ENCODE measurements around the gene SPTBN1.
A peak's percentile ranks its signal among the peaks of the same experiment; 100 is the strongest.

Gene SPTBN1

GRCh38 chr2:54444503-54444902 is 11.6 kb upstream of the SPTBN1 start:
- TF ChIP-seq GATA3 (IDR thresholded peaks at IDR 0.05; ENCODE audit: low read depth, low read length) (no peak), GATA2 (IDR thresholded peaks at IDR 0.05; ENCODE audit: low read depth, low read length) (no peak)

GRCh38 chr2:54446122-54446521 is 10.0 kb upstream of the SPTBN1 start:
- no peak for TF ChIP-seq GATA3 (IDR thresholded peaks at IDR 0.05; ENCODE audit: low read depth, low read length)
- TF ChIP-seq GATA2 (IDR thresholded peaks at IDR 0.05; ENCODE audit: low read depth, low read length): no peak

- no peak for TF ChIP-seq GATA3 (IDR thresholded peaks at IDR 0.05; ENCODE audit: low read depth, low read length)
- no peak for TF ChIP-seq GATA2 (IDR thresholded peaks at IDR 0.05; ENCODE audit: low read depth, low read length)
Observed at GRCh38 chr2:54446625-54447024, 9.5 kb upstream of the SPTBN1 start.

- TF ChIP-seq GATA3 (IDR thresholded peaks at IDR 0.05; ENCODE audit: low read depth, low read length) (no peak), GATA2 (IDR thresholded peaks at IDR 0.05; ENCODE audit: low read depth, low read length) (no peak)
Observed at GRCh38 chr2:54454548-54455130, 1.5 kb upstream of the SPTBN1 start.

DNA sequence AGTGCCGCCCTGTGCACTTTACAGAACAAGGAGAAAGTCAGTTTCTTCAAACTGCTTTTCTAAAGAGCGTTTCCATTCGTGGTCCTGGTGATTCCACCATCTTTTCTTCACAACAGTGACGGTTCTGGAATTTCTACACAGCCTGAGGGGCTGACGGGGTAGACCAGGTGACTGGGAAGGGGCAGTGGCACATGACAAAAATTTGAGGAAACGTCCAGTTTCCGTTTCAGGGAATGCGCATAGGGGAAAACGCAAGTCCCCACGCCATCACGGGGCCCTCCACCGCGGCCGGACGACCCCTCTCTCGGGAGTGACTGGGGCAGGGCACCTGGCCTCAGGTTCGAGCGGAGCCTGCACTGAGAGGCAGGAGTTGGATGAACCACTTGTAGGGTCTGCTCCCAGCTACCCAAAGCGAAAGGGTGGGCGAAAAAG is 980 bp upstream of the SPTBN1 start:
- TF ChIP-seq GATA3 (IDR thresholded peaks at IDR 0.05; ENCODE audit: low read depth, low read length): no peak
- TF ChIP-seq GATA2 (IDR thresholded peaks at IDR 0.05; ENCODE audit: low read depth, low read length): no peak

DNA sequence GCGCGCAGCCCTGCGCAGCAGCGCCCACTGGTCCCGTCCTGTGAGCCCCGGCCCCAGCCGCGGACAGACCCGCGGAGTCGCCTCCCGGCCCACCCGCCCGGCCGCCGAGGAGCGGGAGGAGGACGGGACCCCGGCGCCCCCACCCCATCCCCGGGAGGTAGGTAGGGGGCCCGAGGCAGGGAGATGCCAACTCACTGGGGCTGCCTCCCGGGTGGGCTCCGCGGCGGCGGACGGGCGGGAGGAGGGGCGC is 160 bp downstream of the SPTBN1 start:
- TF ChIP-seq GATA2 (IDR thresholded peaks at IDR 0.05; ENCODE audit: low read depth, low read length) (no peak), GATA3 (IDR thresholded peaks at IDR 0.05; ENCODE audit: low read depth, low read length) (no peak)

DNA sequence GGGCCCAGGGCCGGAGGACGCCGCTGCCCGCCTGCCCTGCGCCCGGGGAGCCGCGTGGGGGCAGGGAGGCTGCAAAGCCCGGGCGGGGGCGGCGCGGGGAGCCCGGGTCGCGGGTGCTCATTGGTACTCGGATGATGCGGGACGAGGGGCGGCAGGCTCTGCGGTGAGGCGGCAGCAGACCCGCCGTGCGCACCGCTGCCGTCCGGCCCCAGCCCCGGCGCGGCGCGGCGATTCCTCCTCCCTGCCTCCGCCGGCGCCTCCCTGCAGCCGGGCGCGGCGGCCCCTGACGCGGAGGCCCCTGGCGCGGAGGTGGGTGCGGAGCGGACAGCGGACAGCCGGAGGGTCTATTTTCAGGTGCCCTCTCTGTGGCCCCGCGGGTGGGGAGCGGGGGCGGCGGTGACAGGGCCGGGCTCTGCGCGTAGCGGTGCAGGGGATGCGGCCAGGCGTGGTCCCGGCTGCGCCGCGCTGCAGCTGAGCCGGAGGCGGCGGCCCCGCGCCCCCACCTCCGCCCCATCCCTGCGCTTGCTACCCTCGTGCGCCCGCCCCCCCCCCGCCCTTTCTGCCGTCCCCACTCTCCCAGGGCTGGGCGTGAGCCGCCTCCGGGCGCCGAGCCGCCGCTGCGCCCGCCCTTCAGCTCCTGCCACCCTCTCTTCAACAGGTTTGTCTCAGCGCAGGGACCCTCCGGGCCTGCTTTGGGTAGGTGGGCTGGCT is 640 bp downstream of the SPTBN1 start:
- TF ChIP-seq GATA3 (IDR thresholded peaks at IDR 0.05; ENCODE audit: low read depth, low read length) (no peak), GATA2 (IDR thresholded peaks at IDR 0.05; ENCODE audit: low read depth, low read length) (no peak)

DNA sequence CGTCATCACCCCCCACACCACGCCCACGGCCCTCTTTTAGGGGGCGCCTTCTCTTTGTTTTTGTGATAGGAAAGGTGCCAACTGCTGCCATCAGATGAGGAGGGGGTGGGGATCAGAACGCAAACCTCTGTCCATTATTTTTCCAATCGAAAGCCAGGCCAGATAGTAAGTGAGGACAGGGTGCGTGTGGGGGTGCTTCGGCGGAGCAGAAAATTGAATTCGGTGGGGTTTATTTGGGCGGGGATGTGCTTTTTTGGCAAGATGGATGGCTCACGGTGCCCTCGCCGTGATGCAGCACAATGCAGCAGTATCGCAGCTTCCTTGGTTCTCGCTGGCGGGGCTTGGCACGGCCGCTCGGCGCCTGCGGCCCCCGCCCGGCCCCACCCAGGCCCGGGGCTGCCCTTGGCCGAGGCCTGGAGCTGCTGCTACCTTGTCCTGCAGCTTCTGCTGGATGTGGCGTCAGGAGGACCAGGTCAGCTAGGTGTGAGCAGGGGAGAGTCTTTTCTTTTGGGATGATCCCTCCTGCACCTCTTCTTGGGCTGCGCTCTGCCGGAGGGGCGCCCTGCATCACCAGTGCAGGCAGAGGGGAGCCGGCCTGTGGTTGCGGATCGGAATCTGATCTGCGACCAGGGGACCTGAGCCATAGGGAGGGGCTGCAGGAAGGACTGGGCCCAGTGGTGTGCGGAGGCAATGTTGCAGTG is 1.3 kb downstream of the SPTBN1 start:
- TF ChIP-seq GATA3 (IDR thresholded peaks at IDR 0.05; ENCODE audit: low read depth, low read length) (no peak), GATA2 (IDR thresholded peaks at IDR 0.05; ENCODE audit: low read depth, low read length) (peak; percentile 53; the same call in 1 of the 2 replicates)

- no peak for TF ChIP-seq GATA2 (IDR thresholded peaks at IDR 0.05; ENCODE audit: low read depth, low read length)
- TF ChIP-seq GATA3 (IDR thresholded peaks at IDR 0.05; ENCODE audit: low read depth, low read length): no peak
Observed at GRCh38 chr2:54459037-54459441, 2.9 kb downstream of the SPTBN1 start.

DNA sequence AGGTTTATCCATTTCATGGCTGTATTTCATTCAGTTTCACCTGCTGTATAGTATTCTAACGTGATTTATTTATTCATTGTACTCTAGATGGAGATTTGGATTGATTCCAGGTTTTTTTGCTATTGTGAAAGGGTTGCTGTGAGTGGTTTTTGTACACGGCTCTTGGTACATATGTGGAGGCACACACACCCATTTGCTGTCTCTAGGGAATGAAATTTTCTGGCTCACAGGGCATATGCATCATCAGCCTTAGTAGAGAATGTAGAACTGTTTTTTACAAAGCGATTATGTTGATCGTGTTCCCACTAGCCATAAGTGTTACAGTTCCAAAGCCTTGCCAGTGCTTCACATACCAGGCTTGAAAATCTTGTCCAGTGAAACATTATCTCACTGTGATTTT is 5.1 kb downstream of the SPTBN1 start:
- TF ChIP-seq GATA3 (IDR thresholded peaks at IDR 0.05; ENCODE audit: low read depth, low read length): no peak
- TF ChIP-seq GATA2 (IDR thresholded peaks at IDR 0.05; ENCODE audit: low read depth, low read length): no peak

DNA sequence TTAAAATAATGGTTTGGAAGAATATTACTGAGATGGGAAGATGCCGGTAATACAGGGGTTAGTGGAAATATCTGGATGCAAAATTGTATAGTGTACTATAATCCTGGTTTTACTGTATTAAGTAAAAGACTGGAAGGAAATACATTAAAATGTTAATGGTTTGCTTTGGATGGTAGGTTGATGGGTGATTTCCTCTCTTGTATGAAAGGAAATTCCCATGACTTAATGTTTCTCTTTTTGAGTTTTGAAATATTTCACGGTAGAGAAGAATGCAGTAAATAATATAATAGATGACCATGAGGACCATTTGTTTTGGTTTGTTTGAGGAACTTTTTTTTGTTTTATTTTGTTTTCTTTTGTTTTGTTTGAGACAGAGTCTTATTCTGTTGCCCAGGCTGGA is 8.2 kb downstream of the SPTBN1 start:
- TF ChIP-seq GATA3 (IDR thresholded peaks at IDR 0.05; ENCODE audit: low read depth, low read length) (no peak), GATA2 (IDR thresholded peaks at IDR 0.05; ENCODE audit: low read depth, low read length) (no peak)

- no peak for TF ChIP-seq GATA3 (IDR thresholded peaks at IDR 0.05; ENCODE audit: low read depth, low read length)
Observed at GRCh38 chr2:54465143-54465542, 9.0 kb downstream of the SPTBN1 start.

GRCh38 chr2:54466870-54467269 is 10.7 kb downstream of the SPTBN1 start:
- TF ChIP-seq GATA3 (IDR thresholded peaks at IDR 0.05; ENCODE audit: low read depth, low read length) (no peak), GATA2 (IDR thresholded peaks at IDR 0.05; ENCODE audit: low read depth, low read length) (no peak)

- TF ChIP-seq GATA3 (IDR thresholded peaks at IDR 0.05; ENCODE audit: low read depth, low read length) (no peak), GATA2 (IDR thresholded peaks at IDR 0.05; ENCODE audit: low read depth, low read length) (no peak)
Observed at GRCh38 chr2:54468673-54469072, 12.5 kb downstream of the SPTBN1 start.

GRCh38 chr2:54469484-54470053 is 13.4 kb downstream of the SPTBN1 start:
- TF ChIP-seq GATA3 (IDR thresholded peaks at IDR 0.05; ENCODE audit: low read depth, low read length) (no peak), GATA2 (IDR thresholded peaks at IDR 0.05; ENCODE audit: low read depth, low read length) (0 out of 2 replicates have a peak, but pooled peaks have one; percentile 29)

All from SH-SY5Y (cell line).